Neutrophil (primary cell): ENCODE measurements around the gene SH3TC2.

Experiments
- H3K27ac ChIP-seq: fragments of 200-600 bp; sonication (generic); 2 replicates; pipeline ENCODE4 v1.5.1; 2016; ENCODE audit warnings: mild to moderate bottlenecking, moderate library complexity
- H3K27me3 ChIP-seq: fragments of 200-600 bp; sonication (generic); 2 replicates; pipeline ENCODE4 v1.6.0; 2016; ENCODE audit warnings: mild to moderate bottlenecking
- H3K36me3 ChIP-seq: fragments of 200-600 bp; sonication (generic); 2 replicates; pipeline ENCODE4 v1.5.1; 2017
- H3K4me1 ChIP-seq, 2 experiments: fragments of 200-600 bp in 1 of 2; sonication (generic) in 1 of 2; 1 replicate in 1 of 2; 2 replicates in 1 of 2; pipeline versions ENCODE4 v1.5.1 to v1.6.1; 2013 to 2016; ENCODE audit warnings: low read depth in 1 of 2, low read length in 1 of 2, mild to moderate bottlenecking in 1 of 2, moderate library complexity in 1 of 2; ENCODE audit not compliant: control insufficient read depth in 1 of 2, insufficient read depth in 1 of 2
- H3K4me3 ChIP-seq, 2 experiments: fragments of 200-600 bp in 1 of 2; sonication (generic) in 1 of 2; 1 replicate in 1 of 2; 2 replicates in 1 of 2; pipeline ENCODE4 v1.5.1; 2013 to 2016; ENCODE audit warnings: low read depth in 1 of 2, low read length in 1 of 2, mild to moderate bottlenecking in 1 of 2, moderate library complexity in 1 of 2
- H3K9me3 ChIP-seq: fragments of 200-600 bp; sonication (generic); 2 replicates; pipeline ENCODE4 v1.5.1; 2016
- CTCF ChIP-seq: fragments of 200-600 bp; sonication (generic); IDR thresholded peaks from 2 replicates; pipeline ENCODE4 v1.5.1; 2016; ENCODE audit warnings: antibody characterized with exemption

The SH3TC2 gene

GRCh38 chr5:148960070-148960769 lies 102.6 kb downstream of the SH3TC2 start:
- Histone ChIP-seq H3K27me3 (no peaks in the 10 kb centered on the region), H3K4me3 (no peak overlapping the region), H3K27ac (no peak overlapping the region), H3K9me3 (no peaks in the 10 kb centered on the region), H3K4me1 (peaks cover 15% of the 10 kb centered on the region in 2 experiments), H3K36me3 (no peaks in the 10 kb centered on the region)
- TF ChIP-seq CTCF, result no peak

- no peak overlapping the region for H3K4me3 ChIP-seq
- no peak overlapping the region for H3K27ac ChIP-seq
- no peaks in the 10 kb centered on the region for H3K36me3 ChIP-seq
- peak; percentile 72 for TF ChIP-seq CTCF
- no peaks in the 10 kb centered on the region for H3K27me3 ChIP-seq
- no peaks in the 10 kb centered on the region for H3K4me1 ChIP-seq
- H3K9me3 ChIP-seq, result no peaks in the 10 kb centered on the region
Observed at GRCh38 chr5:148957591-148958202, 105.2 kb downstream of the SH3TC2 start.

- Histone ChIP-seq H3K27ac (no peak overlapping the region), H3K36me3 (no peaks in the 10 kb centered on the region), H3K9me3 (no peaks in the 10 kb centered on the region), H3K4me3 (no peak overlapping the region), H3K27me3 (no peaks in the 10 kb centered on the region), H3K4me1 (no peaks in the 10 kb centered on the region)
- no peak for TF ChIP-seq CTCF
Observed at GRCh38 chr5:148956477-148957385, 106.1 kb downstream of the SH3TC2 start.
